WERI-Rb-1 (cell line): ENCODE data around the gene MYOD1.

Experiments used
- DNase-seq: peaks from one replicate; pipeline ENCODE4 v3.0.0-alpha.2; 2020
- H3K27ac ChIP-seq: fragments of 250-450 bp; sonication (Bioruptor Pico); 2 replicates; pipeline ENCODE4 v1.5.1; 2020; ENCODE audit warnings: mild to moderate bottlenecking, moderate library complexity
- H3K27me3 ChIP-seq: fragments of 250-450 bp; sonication (Bioruptor Pico); 2 replicates; pipeline ENCODE4 v1.5.1; 2021; ENCODE audit warnings: mild to moderate bottlenecking, low read depth, moderate library complexity; ENCODE audit not compliant: insufficient read depth, severe bottlenecking
- H3K36me3 ChIP-seq: fragments of 250-450 bp; sonication (Bioruptor Pico); 2 replicates; pipeline ENCODE4 v1.5.1; 2020; ENCODE audit warnings: mild to moderate bottlenecking, moderate library complexity
- H3K4me3 ChIP-seq: 2 replicates; pipeline ENCODE4 v1.5.1; 2011; ENCODE audit warnings: low read depth, mild to moderate bottlenecking, control low read depth, low read length
- H3K9me3 ChIP-seq: fragments of 250-450 bp; sonication (Bioruptor Pico); 2 replicates; pipeline ENCODE4 v1.5.1; 2021; ENCODE audit warnings: mild to moderate bottlenecking, moderate library complexity; ENCODE audit not compliant: severe bottlenecking
- TF ChIP-seq, protein P1 (sequence below): IDR thresholded peaks from 2 replicates; pipeline ENCODE4 v1.5.1; 2011; ENCODE audit warnings: low read depth, mild to moderate bottlenecking, control low read depth, inconsistent platforms, low read length

Gene MYOD1

DNA sequence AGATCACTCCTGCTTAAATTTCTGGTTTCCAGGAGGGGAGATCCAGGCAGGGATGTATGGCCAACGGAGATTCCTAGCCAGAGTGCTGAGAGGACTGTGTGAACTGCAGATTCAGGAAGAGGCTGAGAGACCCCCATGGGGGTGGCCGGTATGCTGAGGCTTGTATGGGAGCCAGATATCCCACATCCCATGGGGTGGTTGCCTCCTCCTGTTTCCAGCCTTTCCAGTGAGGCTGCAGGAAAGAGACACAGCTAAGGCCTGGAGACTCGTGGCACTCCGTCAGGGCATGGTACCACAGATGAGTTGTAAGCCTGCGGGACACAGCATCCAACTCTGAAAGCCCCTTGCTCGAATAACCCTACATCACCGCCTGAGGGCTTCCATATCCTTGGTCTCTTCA, 1.4 kb upstream of the MYOD1 start:
- no peak overlapping the region for H3K4me3 ChIP-seq
- no peak for DNase-seq
- TF ChIP-seq, protein P1, sequence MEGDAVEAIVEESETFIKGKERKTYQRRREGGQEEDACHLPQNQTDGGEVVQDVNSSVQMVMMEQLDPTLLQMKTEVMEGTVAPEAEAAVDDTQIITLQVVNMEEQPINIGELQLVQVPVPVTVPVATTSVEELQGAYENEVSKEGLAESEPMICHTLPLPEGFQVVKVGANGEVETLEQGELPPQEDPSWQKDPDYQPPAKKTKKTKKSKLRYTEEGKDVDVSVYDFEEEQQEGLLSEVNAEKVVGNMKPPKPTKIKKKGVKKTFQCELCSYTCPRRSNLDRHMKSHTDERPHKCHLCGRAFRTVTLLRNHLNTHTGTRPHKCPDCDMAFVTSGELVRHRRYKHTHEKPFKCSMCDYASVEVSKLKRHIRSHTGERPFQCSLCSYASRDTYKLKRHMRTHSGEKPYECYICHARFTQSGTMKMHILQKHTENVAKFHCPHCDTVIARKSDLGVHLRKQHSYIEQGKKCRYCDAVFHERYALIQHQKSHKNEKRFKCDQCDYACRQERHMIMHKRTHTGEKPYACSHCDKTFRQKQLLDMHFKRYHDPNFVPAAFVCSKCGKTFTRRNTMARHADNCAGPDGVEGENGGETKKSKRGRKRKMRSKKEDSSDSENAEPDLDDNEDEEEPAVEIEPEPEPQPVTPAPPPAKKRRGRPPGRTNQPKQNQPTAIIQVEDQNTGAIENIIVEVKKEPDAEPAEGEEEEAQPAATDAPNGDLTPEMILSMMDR: no peak
- no peaks in the 10 kb centered on the region for H3K9me3 ChIP-seq
- H3K36me3 ChIP-seq: no peaks in the 10 kb centered on the region
- H3K27me3 ChIP-seq: no peaks in the 10 kb centered on the region
- H3K27ac ChIP-seq: no peak overlapping the region

DNA sequence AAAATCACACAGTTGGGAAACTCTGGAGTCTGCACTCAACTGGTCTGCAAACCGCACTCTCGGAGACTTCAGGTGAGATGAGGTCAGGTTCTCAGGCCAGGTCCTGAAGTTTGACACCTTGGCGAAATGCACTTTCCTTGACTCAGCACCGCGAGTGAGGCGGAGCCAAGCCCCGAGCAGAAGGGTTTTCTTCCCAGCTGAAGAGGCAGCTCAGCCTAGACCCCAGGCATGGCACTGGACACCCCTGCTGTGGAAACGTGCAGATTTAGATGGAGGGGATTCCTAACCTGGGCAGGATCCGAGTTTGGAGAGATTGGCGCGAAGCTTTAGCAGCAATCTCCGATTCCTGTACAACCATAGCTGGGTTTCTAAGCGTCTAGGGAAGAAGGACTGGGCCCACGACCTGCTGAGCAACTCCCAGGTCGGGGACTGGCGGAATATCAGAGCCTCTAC, 835 bp upstream of the MYOD1 start:
- Histone ChIP-seq H3K9me3 (no peaks in the 10 kb centered on the region), H3K4me3 (no peak overlapping the region), H3K27ac (no peak overlapping the region), H3K36me3 (no peaks in the 10 kb centered on the region), H3K27me3 (no peaks in the 10 kb centered on the region)
- DNase-seq: no peak
- TF ChIP-seq, protein P1: no peak

DNA sequence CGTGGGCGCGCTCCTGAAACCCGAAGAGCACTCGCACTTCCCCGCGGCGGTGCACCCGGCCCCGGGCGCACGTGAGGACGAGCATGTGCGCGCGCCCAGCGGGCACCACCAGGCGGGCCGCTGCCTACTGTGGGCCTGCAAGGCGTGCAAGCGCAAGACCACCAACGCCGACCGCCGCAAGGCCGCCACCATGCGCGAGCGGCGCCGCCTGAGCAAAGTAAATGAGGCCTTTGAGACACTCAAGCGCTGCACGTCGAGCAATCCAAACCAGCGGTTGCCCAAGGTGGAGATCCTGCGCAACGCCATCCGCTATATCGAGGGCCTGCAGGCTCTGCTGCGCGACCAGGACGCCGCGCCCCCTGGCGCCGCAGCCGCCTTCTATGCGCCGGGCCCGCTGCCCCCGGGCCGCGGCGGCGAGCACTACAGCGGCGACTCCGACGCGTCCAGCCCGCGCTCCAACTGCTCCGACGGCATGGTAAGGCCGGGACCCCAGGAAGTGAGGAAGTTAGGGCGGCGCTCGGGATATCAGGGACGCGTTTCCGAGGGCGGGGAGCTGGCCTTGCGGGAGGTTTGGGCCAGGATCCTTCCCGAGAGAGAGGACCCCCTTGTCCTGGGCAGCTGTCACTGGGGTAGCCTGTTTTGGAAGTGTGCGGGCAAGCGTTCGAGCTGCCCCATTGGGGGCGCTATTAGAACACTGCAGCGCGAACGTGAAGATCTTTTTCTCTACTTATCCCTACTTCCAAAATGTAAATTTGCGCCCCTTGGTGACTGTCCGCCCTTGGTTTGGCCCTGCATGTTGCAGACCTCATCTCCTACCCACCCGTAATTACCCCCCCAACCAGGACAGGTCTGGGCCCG, 796 bp downstream of the MYOD1 start:
- H3K27me3 ChIP-seq: no peaks in the 10 kb centered on the region
- TF ChIP-seq, protein P1: peak; percentile 66
- H3K9me3 ChIP-seq: no peaks in the 10 kb centered on the region
- H3K27ac ChIP-seq: peak overlapping the region; percentile 70
- DNase-seq: peak; percentile 61
- no peaks in the 10 kb centered on the region for H3K36me3 ChIP-seq
- H3K4me3 ChIP-seq: peak overlapping the region; percentile 61

DNA sequence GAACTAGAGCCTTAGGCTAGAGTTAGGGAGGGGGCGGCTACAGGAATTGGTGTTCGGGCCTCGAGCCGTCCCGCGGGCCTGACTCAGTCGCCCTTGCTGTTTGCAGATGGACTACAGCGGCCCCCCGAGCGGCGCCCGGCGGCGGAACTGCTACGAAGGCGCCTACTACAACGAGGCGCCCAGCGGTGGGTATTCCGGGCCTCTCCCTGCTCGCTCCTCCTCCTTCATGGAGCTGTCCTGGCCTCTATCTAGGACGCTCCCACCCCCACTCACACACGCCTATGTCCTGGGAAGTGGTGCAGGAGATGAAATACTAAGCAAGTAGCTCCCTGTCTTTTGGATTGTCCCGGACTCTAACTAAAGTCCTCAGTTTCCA, 1.4 kb downstream of the MYOD1 start:
- H3K36me3 ChIP-seq: no peaks in the 10 kb centered on the region
- H3K9me3 ChIP-seq: no peaks in the 10 kb centered on the region
- peak overlapping the region; percentile 70 for H3K27ac ChIP-seq
- H3K4me3 ChIP-seq: peak overlapping the region; percentile 61
- TF ChIP-seq, protein P1: peak; percentile 33; the same call in 1 of the 2 replicates
- H3K27me3 ChIP-seq: no peaks in the 10 kb centered on the region
- peak; percentile 85 for DNase-seq

DNA sequence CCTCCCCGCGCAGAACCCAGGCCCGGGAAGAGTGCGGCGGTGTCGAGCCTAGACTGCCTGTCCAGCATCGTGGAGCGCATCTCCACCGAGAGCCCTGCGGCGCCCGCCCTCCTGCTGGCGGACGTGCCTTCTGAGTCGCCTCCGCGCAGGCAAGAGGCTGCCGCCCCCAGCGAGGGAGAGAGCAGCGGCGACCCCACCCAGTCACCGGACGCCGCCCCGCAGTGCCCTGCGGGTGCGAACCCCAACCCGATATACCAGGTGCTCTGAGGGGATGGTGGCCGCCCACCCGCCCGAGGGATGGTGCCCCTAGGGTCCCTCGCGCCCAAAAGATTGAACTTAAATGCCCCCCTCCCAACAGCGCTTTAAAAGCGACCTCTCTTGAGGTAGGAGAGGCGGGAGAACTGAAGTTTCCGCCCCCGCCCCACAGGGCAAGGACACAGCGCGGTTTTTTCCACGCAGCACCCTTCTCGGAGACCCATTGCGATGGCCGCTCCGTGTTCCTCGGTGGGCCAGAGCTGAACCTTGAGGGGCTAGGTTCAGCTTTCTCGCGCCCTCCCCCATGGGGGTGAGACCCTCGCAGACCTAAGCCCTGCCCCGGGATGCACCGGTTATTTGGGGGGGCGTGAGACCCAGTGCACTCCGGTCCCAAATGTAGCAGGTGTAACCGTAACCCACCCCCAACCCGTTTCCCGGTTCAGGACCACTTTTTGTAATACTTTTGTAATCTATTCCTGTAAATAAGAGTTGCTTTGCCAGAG, 2.0 kb downstream of the MYOD1 start:
- TF ChIP-seq, protein P1: no peak
- H3K4me3 ChIP-seq: peak overlapping the region; percentile 61
- peak overlapping the region; percentile 70 for H3K27ac ChIP-seq
- no peaks in the 10 kb centered on the region for H3K36me3 ChIP-seq
- peak; percentile 63 for DNase-seq
- no peaks in the 10 kb centered on the region for H3K27me3 ChIP-seq
- no peaks in the 10 kb centered on the region for H3K9me3 ChIP-seq
